CD4-positive, alpha-beta T cell treated with Interleukin-10 for 1 hour (primary cell): Measurements from ENCODE around the gene CDK6.

Experiments
- DNase-seq: peaks from one replicate; pipeline ENCODE4 v3.0.0-alpha.2; 2020

The CDK6 gene

GRCh38 chr7:92824901-92825480, 11.4 kb downstream of the CDK6 start:
- no peak for DNase-seq

GRCh38 chr7:92824450-92824849, 11.9 kb downstream of the CDK6 start:
- no peak for DNase-seq

- no peak for DNase-seq
These were observed 13.3 kb downstream of the CDK6 start for GRCh38 chr7:92823042-92823441.

GRCh38 chr7:92820191-92820590, 16.2 kb downstream of the CDK6 start:
- DNase-seq = no peak

GRCh38 chr7:92817398-92817797, 19.0 kb downstream of the CDK6 start:
- no peak for DNase-seq

GRCh38 chr7:92815412-92815811, 21.0 kb downstream of the CDK6 start:
- no peak for DNase-seq

GRCh38 chr7:92813390-92814024, 22.9 kb downstream of the CDK6 start:
- peak; percentile 41 for DNase-seq

- DNase-seq = no peak
These were observed 25.2 kb downstream of the CDK6 start for GRCh38 chr7:92811158-92811557.

GRCh38 chr7:92809760-92810573, 26.4 kb downstream of the CDK6 start:
- peak; percentile 77 for DNase-seq

- DNase-seq = no peak
These were observed 27.0 kb downstream of the CDK6 start for GRCh38 chr7:92809397-92809759.

- DNase-seq = no peak
These were observed 27.7 kb downstream of the CDK6 start for GRCh38 chr7:92808635-92809034.

GRCh38 chr7:92808006-92808405, 28.4 kb downstream of the CDK6 start:
- DNase-seq = no peak

GRCh38 chr7:92806496-92806895, 29.9 kb downstream of the CDK6 start:
- DNase-seq = no peak

GRCh38 chr7:92802406-92802805, 34.0 kb downstream of the CDK6 start:
- no peak for DNase-seq

- no peak for DNase-seq
These were observed 36.7 kb downstream of the CDK6 start for GRCh38 chr7:92799446-92800211.

- no peak for DNase-seq
These were observed 37.7 kb downstream of the CDK6 start for GRCh38 chr7:92798517-92799249.

GRCh38 chr7:92797693-92798092, 38.7 kb downstream of the CDK6 start:
- DNase-seq = peak; percentile 7

- no peak for DNase-seq
These were observed 39.1 kb downstream of the CDK6 start for GRCh38 chr7:92797284-92797683.

- no peak for DNase-seq
These were observed 41.5 kb downstream of the CDK6 start for GRCh38 chr7:92794831-92795230.

GRCh38 chr7:92794391-92794790, 42.0 kb downstream of the CDK6 start:
- no peak for DNase-seq

- no peak for DNase-seq
These were observed 42.6 kb downstream of the CDK6 start for GRCh38 chr7:92793656-92794205.

GRCh38 chr7:92790992-92791391, 45.4 kb downstream of the CDK6 start:
- DNase-seq = no peak
